Measurements from ENCODE around the gene TLE5. TPM values are rescaled to one million over a fixed set of nuclear protein-coding genes. Genes with fewer than 3 reads are reported as not detected.

The TLE5 gene
- total RNA-seq, result 94.2 and 123 TPM in 2 replicates

GRCh38 chr19:3062165-3063105 lies at the start of gene TLE5:
TSS of gene TLE5 (minus strand) at chr19:3062495. CDS start at chr19:3062200, 295 bp downstream.

GRCh38 chr19:3029065-3029923 lies 33.0 kb downstream of the TLE5 start, which contains the start of gene TLE2:
TSS of gene TLE2 (minus strand) at chr19:3029280. CDS start at chr19:3028904, 376 bp downstream.

Other genes with a start within 250 kb of the TLE5 start
- 3.6 and 4.0 TPM in 2 replicates for gene ZNF554, start 242.6 kb downstream of the TLE5 start, total RNA-seq
- gene ZNF555, start 221.0 kb downstream of the TLE5 start, total RNA-seq, result 3.6 and 5.1 TPM in 2 replicates
- 0.24 and 1.3 TPM in 2 replicates for gene ZNF556, start 195.2 kb downstream of the TLE5 start, total RNA-seq
- gene ZNF57, start 161.6 kb downstream of the TLE5 start, total RNA-seq, result 9.6 and 12.6 TPM in 2 replicates
- 4.0 and 4.3 TPM in 2 replicates for gene ZNF77, start 117.5 kb downstream of the TLE5 start, total RNA-seq
- 1.2 TPM in 1 of 2 replicates, not detected in the other for gene TLE6, start 84.9 kb downstream of the TLE5 start, total RNA-seq
- 1.4 and 2.6 TPM in 2 replicates for gene TLE2, start 33.2 kb downstream of the TLE5 start, total RNA-seq
- gene GNA11, start 31.9 kb upstream of the TLE5 start, total RNA-seq, result 44.3 and 63.6 TPM in 2 replicates
- gene GNA15, start 73.5 kb upstream of the TLE5 start, total RNA-seq, result 98.0 and 207 TPM in 2 replicates
- gene S1PR4, start 116.3 kb upstream of the TLE5 start, total RNA-seq, result 0.24 and 0.85 TPM in 2 replicates
- gene NCLN, start 123.4 kb upstream of the TLE5 start, total RNA-seq, result 50.7 and 64.1 TPM in 2 replicates
- under 0.01 TPM in 1 of 2 replicates, not detected in the other for gene CELF5, start 162.2 kb upstream of the TLE5 start, total RNA-seq

Measured in tracheal epithelial cell (primary cell).